HS-27A (cell line): Measurements from ENCODE around the gene GPR132.
"Not testable (repeated sequence)": the region's sequence is repeated elsewhere in the genome, so short reads cannot be mapped to it uniquely, and the experiment has no call there.

Experiments
- DNase-seq: peaks from one replicate; pipeline ENCODE4 v3.0.0-alpha.2; 2012; ENCODE audit warnings: low read depth, missing footprints

Gene GPR132

DNA sequence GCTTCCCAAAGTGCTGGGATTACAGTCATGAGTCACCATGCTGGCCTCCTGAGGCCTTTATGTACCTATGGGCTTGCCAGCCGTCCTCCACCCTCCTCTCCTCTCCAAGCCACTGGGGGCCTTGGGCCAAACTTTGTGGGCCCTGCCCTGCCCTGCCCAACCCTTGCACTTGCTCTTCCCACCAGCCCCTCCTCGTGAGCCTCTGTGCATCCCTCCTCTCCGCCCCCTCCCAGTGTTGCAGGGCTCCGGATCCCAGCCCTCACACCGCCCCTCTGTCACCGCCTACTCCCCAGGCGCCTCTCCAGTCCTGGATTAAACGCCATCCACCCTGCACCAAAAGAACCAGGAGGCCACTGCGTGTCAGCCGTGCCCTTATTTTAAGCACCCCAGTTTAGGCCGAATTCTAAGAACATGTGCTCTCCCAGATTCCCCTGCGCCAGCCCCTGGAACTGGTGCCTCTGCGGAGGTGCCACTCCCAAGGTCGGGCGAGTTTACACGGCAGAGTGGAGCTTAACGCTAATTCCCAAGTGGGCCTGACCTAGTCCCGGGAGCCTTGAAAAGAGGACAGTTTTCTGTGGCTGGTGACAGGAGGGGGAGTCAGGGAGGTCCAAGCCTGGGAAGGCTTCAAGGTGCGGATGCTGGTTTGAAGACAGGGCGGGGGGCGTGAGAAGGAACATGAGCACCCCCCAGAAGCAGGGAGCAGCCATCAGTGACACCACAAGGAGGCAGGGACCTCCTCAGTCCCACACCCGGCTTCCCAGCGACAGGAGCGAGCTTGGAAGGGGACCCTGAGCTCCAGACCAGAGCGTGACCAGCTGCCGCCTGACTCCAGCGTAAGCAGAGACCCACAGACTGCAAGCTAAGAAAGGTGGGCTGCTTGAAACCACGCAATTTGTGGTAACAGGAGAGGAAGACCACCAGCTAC, 23.1 kb downstream of the GPR132 start:
- DNase-seq = no peak

DNA sequence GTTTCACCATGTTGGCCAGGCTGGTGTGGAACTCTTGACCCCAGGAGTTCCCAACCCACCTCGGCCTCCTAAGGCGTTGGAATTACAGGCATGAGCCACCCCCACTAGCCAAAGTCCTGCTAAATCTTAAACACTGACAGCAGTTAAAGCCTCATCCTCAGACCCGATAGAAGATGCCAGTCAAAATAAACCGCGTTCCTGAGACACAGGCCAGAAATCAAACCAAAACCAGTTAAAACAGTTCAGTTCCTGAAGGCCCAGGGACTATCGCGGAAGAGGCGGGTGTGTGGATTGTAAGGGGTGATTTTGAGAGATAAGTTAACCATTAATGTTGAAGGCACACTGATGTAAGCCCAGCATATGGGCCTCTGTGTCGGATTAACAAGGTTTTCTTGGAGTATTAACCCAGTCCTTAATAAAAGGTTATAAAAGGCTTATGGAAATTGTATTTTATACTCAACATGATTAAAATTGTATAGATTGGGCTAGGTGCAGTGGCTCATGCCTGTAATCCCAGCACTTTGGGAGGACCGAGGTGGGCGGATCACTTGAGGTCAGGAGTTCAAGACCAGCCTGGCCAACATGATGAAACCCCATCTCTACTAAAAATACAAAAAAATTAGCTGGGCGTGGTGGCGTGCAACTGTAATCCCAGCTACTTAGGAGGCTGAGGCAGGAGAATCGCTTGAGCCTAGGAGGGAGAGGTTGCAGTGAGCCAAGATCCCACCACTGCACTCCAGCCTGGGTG, 25.6 kb downstream of the GPR132 start:
- DNase-seq = no peak

- not testable (repeated sequence) for DNase-seq
Observed at GRCh38 chr14:105035616-105036015, 29.6 kb downstream of the GPR132 start.

DNA sequence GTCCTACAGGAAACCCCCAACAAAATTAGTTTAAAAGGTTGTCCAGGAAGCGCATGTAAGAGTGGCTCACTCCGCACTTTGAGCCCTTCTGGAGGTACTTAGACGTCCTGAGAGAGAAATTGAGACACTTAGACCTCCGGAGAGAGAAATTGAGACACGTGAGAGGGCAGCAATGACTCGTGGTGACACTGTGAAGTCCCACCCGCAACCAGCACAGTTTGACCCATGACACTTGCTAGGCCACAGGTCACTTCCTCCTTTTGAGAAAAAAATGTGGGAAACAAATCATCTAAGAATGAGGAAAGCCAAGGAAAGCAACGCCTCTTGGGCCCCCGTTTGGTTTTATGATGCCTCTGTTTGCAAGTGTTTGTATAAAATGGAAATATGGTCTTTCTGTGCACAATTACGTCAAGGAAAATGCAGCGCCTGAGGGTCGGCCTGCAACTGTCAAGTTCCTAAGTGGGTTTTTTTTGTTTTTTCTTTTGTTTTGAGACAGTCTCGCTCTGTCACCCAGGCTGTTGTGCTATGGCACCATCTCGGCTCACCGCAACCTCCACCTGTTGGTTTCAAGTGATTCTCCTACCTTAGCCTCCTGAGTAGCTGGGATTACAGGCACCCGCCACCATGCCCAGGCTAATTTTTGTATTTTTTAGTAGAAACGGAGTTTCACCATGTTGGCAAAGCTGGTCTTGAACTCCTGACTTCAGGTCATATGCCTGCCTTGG, 30.8 kb downstream of the GPR132 start:
- DNase-seq = no peak

GRCh38 chr14:105033412-105033900, 31.8 kb downstream of the GPR132 start:
- not testable (repeated sequence) for DNase-seq

- not testable (repeated sequence) for DNase-seq
Observed at GRCh38 chr14:105032451-105032901, 32.8 kb downstream of the GPR132 start.

DNA sequence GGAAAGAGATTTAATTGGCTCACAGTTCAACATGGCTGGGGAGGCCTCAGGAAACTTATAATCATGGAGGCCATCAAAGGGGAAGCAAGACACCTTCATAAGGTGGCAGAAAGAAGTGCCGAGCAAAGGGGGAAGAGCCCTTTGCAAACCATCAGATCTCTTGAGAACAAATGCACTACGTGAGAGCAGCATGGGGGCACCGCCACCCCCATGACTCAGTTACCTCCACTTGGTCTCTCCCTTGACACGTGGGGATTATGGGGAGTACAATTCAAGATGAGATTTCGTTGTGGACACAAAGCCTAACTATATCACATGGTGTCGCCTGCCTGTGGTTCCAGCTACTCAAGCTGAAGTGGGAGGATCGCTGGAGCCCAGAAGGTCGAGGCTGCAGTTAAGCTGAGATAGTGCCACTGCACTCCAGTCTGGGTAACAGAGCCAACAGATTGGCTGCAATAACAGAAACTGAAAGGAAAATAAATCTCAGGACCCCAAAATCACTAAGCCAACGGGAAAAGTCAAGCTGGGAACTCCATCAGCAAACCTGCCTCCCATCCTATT, 34.3 kb downstream of the GPR132 start:
- no peak for DNase-seq

GRCh38 chr14:105030194-105030593, 35.0 kb downstream of the GPR132 start:
- DNase-seq = no peak

DNA sequence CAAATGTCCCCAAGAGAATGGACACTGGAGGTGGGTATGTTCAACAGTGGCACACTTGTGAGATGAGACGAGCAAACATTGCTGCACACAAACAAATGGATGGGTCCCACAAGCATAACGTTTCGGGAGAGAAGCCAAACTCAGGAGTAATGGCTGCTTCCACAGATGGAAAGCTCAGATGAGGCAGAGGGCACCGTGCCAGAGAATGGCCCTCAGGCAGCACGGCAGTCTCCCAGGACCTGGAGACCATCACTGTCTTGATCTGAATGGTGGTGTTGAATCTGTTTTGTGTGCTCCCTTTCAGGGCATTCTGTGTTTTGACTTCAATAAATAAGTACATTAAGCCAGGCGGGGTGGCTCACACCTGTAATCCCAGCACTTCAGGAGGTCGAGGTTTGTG, 35.8 kb downstream of the GPR132 start:
- no peak for DNase-seq

DNA sequence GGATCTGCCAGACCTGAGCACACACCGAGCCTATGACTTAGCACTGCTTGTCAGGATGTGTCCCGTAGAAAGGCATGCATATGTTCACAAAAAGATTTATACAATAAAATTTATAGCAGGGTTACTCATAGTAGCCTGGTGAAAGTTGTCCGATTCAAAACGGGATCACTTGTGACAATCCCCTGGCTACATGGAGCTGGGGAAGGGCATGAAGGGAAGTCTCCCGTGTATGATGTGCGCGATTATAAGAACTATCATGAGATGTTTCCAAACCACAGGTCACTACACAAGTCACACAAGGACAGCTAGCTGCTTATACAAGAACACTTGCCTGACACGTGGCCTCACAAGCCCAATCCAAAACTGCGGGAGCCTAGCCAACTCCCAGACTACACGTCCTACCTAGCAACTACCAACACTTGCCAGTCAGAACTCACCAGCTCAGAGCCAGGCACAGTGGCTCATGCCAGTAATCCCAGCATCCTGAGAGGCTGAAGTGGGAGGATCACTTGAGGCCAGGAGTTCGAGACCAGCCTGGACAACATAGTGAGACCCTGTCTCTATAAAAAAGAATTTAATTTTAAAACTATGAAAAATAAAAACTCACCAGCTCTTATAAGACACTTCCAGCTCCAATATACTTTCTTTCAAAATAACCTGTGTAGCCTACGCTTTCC, 36.8 kb downstream of the GPR132 start:
- no peak for DNase-seq

- not testable (repeated sequence) for DNase-seq
Observed at GRCh38 chr14:105027718-105028117, 37.5 kb downstream of the GPR132 start.

DNA sequence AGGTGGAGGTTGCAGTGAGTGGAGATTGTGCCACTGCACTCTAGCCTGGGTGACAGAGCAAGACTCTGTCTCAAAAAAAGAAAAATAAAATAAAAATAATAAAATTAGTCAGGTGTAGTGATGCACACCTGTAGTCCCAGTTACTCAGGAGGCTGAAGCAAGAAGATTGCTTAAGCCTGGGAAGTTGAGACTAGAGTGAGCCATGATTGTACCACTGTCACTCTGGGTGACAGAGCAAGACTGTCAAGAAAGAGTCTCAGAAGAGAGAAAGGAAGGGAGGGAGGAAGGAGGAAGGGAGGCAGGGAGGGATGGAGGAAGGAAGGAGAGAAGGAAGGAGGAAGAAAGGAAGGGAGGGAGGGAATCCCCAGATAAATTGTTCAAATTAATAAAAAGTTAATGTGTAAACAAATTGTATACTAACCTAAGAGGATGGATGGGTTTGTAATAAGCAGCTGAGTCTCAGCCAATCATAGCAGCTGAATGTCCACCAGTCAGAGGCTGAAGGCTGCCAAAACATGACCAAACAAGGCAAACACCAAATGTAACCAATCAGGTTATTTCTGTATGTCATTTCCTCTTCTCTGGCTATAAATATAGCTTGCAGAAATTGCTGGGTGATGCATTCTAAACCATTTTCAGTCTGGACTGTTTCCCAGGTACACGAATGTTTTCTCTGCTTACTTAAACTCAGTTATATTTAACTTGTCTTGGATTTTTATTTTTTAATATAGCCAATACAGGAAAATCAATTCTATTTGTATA, 38.2 kb downstream of the GPR132 start:
- no peak for DNase-seq

GRCh38 chr14:105026033-105026785, 39.0 kb downstream of the GPR132 start:
- no peak for DNase-seq

- no peak for DNase-seq
Observed at GRCh38 chr14:105025429-105025828, 39.8 kb downstream of the GPR132 start.

GRCh38 chr14:105023791-105024480, 41.3 kb downstream of the GPR132 start:
- no peak for DNase-seq

- DNase-seq = no peak
Observed at GRCh38 chr14:105023144-105023543, 42.1 kb downstream of the GPR132 start.

GRCh38 chr14:105022276-105022670, 43.0 kb downstream of the GPR132 start:
- no peak for DNase-seq

DNA sequence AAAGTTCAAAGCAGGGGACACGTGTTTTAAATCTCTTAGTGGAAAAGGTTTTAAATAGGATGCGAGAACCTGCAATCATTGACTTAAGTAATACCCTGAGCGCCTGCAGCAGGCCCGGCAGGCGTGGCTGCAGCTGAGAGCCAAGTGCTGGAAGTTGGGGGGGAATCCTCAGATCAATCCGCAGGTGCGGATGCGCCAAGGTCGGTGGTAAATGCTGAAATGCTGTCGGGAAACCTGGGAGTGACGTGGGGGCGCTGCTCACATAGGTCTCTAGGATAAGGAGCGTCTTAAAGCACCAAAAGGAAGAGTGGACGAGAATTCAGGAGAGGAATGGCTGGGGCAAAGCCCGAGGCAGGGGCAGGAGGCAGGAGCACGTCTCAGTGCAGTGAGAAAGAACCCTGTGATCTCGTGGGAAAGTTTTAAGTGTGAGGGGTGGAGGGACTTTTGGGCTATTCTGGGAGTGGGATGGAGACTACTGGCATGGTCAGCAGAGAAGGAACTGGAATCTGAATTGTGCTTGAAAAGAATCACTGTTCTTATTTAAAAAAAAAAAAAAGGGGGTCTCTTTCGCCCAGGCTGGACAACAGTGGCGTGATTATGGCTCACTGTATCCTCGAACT, 43.5 kb downstream of the GPR132 start:
- no peak for DNase-seq
